ENCODE data around the gene DSN1. TPM values are rescaled to one million over a fixed set of nuclear protein-coding genes. Genes with fewer than 3 reads are reported as not detected.

DSN1 gene
- polyA plus RNA-seq, 3 donors: 4.9 to 5.2 (median 5.1) TPM

DNA sequence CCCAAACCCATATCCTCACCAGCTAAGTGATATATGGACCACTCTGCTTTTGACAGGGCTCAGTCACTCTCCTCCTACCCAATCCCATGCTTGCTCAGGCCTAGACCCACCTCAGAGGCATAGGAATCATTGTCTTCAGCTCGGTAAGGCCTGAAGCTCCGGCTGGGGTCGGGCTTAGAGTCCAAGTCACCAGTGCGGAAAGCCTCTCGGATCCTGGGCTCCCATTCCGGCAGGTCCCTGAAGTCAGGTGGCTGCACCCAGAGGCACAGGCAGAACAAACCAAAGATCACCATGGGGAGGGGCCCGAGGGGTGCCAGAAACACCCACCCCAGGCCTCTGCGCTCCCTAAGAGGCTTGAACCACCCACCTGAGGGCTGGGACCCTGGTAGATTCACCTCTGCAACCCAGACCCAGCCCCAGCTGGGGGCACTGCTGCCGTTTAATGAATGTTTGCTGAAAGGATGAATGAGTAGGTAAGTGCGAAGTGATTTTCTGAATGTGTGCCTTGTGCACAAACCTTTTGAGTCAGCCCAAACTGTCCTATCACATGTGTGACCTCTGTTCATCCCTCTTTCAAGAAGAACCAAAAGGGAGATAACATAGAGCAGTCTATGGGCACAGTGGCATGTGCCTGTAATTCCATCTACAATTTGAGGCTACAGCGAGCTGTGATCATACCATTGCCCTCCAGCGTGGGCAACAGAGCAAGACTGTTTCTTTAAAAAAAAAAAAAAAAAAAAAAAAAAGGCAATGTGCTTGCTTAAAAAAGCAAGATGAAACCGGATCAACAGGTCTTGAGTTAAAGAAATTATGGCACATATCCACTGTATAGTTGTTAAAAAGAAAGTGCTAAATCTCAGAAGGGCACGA lies 39.3 kb upstream of the DSN1 start:
- H3K4me1 Mint-ChIP-seq: peaks cover 10% of the 10 kb centered on the region
- WGBS (ENCODE audit: insufficient coverage): 93% methylated on average over 4 of the region's 14 CpGs
- H4K20me1 ChIP-seq (ENCODE audit: insufficient read depth, low read length): no peaks in the 10 kb centered on the region
- intact Hi-C loops (cut with micrococcal nuclease): no loop called here
- H3K27ac ChIP-seq (ENCODE audit: low read depth in 1 of 2, low read length in 2 of 2): peak overlapping the region in 1 of 2 donors; percentile 48
- H3K27ac Mint-ChIP-seq: peak overlapping the region in 1 of 7 donors; percentile 39
- DNase-seq: no peak
- no peak overlapping the region for H3K4me2 ChIP-seq (replicated peaks; ENCODE audit: extremely low read depth, low read length, poor library complexity, severe bottlenecking)
- H3K4me1 ChIP-seq (ENCODE audit: control insufficient read depth in 1 of 2, insufficient read depth in 2 of 2, low read length in 2 of 2): peaks cover 13 to 17% of the 10 kb centered on the region in 2 donors
- H3K27me3 Mint-ChIP-seq (ENCODE audit: low read depth in 3 of 3): peaks cover 0 to 4% (median 2%) of the 10 kb centered on the region in 3 donors
- no peaks in the 10 kb centered on the region for H3K27me3 ChIP-seq (ENCODE audit: control insufficient read depth in 2 of 2, insufficient read depth in 2 of 2, low read length in 2 of 2)
- no peaks in the 10 kb centered on the region for H3K79me2 ChIP-seq (ENCODE audit: insufficient read depth, low read length)
- H3K36me3 Mint-ChIP-seq: peaks cover 48 to 68% of the 10 kb centered on the region in 2 donors
- peaks cover 32 to 70% of the 10 kb centered on the region in 2 donors for H3K36me3 ChIP-seq (replicated peaks in 1 of 2; ENCODE audit: control insufficient read depth in 1 of 2, insufficient read depth in 2 of 2, low read length in 2 of 2)
- H3K4me3 Mint-ChIP-seq: no peak overlapping the region
- no peaks in the 10 kb centered on the region for H3K9me3 ChIP-seq (replicated peaks in 1 of 2; ENCODE audit: control insufficient read depth in 1 of 2, insufficient read depth in 1 of 2, low read length in 2 of 2)
- TF ChIP-seq CTCF (IDR thresholded peaks at IDR 0.05): no peak
- no peak overlapping the region for H3K9ac ChIP-seq (ENCODE audit: insufficient read depth, low read length, poor library complexity, severe bottlenecking)
- H2AFZ ChIP-seq (ENCODE audit: insufficient read depth, low read depth, low read length, poor library complexity, severe bottlenecking): no peak overlapping the region
- H3K4me3 ChIP-seq (replicated peaks in 1 of 3; ENCODE audit: low read depth in 2 of 3, low read length in 3 of 3): no peak overlapping the region
- peaks cover 0 to 2% (median 0%) of the 10 kb centered on the region in 7 donors for H3K9me3 Mint-ChIP-seq

- Histone ChIP-seq H3K4me2 (replicated peaks; ENCODE audit: extremely low read depth, low read length, poor library complexity, severe bottlenecking) (peak overlapping the region; percentile 12), H3K4me1 (ENCODE audit: control insufficient read depth in 1 of 2, insufficient read depth in 2 of 2, low read length in 2 of 2) (peaks cover 13 to 17% of the 10 kb centered on the region in 2 donors), H3K9ac (ENCODE audit: insufficient read depth, low read length, poor library complexity, severe bottlenecking) (no peak overlapping the region), H3K4me3 (replicated peaks in 1 of 3; ENCODE audit: low read depth in 2 of 3, low read length in 3 of 3) (no peak overlapping the region), H4K20me1 (ENCODE audit: insufficient read depth, low read length) (no peaks in the 10 kb centered on the region), H3K27me3 (ENCODE audit: control insufficient read depth in 2 of 2, insufficient read depth in 2 of 2, low read length in 2 of 2) (no peaks in the 10 kb centered on the region), H3K27ac (ENCODE audit: low read depth in 1 of 2, low read length in 2 of 2) (peak overlapping the region; percentile 78 to 87), H3K79me2 (ENCODE audit: insufficient read depth, low read length) (no peaks in the 10 kb centered on the region), H3K9me3 (replicated peaks in 1 of 2; ENCODE audit: control insufficient read depth in 1 of 2, insufficient read depth in 1 of 2, low read length in 2 of 2) (no peaks in the 10 kb centered on the region), H3K36me3 (replicated peaks in 1 of 2; ENCODE audit: control insufficient read depth in 1 of 2, insufficient read depth in 2 of 2, low read length in 2 of 2) (peaks cover 39 to 69% of the 10 kb centered on the region in 2 donors), H2AFZ (ENCODE audit: insufficient read depth, low read depth, low read length, poor library complexity, severe bottlenecking) (peak overlapping the region; percentile 37)
- 65% methylated on average over 7 of the region's 19 CpGs for WGBS (ENCODE audit: insufficient coverage)
- H3K4me3 Mint-ChIP-seq: no peak overlapping the region
- peak; percentile 98 to 100 (median 99) for DNase-seq
- intact Hi-C loops (cut with micrococcal nuclease): loop anchor here (2.0 to 5.0 kb wide), 3 partner anchors 34 to 54 kb away; partner anchors contain the start of gene DSN1 (in 1 of the 2)
- TF ChIP-seq CTCF (IDR thresholded peaks at IDR 0.05): peak; percentile 99
- peak overlapping the region; percentile 92 to 98 (median 96) for H3K27ac Mint-ChIP-seq
- H3K9me3 Mint-ChIP-seq: peaks cover 0 to 2% (median 0%) of the 10 kb centered on the region in 7 donors
- H3K4me1 Mint-ChIP-seq: peaks cover 10% of the 10 kb centered on the region
- peaks cover 0 to 2% (median 0%) of the 10 kb centered on the region in 3 donors for H3K27me3 Mint-ChIP-seq (ENCODE audit: low read depth in 3 of 3)
- H3K36me3 Mint-ChIP-seq: peaks cover 46 to 59% of the 10 kb centered on the region in 2 donors
These were observed 35.0 kb upstream of the DSN1 start for GRCh38 chr20:36808317-36809257.
